IPS DF 19.7 (cell line): ENCODE measurements around the gene CLCNKA.

Experiments used
- DNase-seq: peaks from one replicate; pipeline ENCODE4 v3.0.0-alpha.2; 2013; ENCODE audit warnings: low read depth, low spot score

Gene CLCNKA

GRCh38 chr1:16063226-16063829, 41.5 kb downstream of the CLCNKA start:
- no peak for DNase-seq

GRCh38 chr1:16063921-16064320, 42.1 kb downstream of the CLCNKA start:
- no peak for DNase-seq

GRCh38 chr1:16064536-16065268, 42.9 kb downstream of the CLCNKA start:
- DNase-seq: no peak

GRCh38 chr1:16065269-16065576, 43.4 kb downstream of the CLCNKA start:
- no peak for DNase-seq

- DNase-seq: no peak
Observed at GRCh38 chr1:16066245-16066644, 44.4 kb downstream of the CLCNKA start.

- DNase-seq: no peak
Observed at GRCh38 chr1:16067127-16067768, 45.4 kb downstream of the CLCNKA start.

- DNase-seq: no peak
Observed at GRCh38 chr1:16067933-16068332, 46.1 kb downstream of the CLCNKA start.

- no peak for DNase-seq
Observed at GRCh38 chr1:16068356-16069270, 46.8 kb downstream of the CLCNKA start.

GRCh38 chr1:16070640-16071355, 49.0 kb downstream of the CLCNKA start:
- no peak for DNase-seq

GRCh38 chr1:16071614-16072013, 49.8 kb downstream of the CLCNKA start:
- no peak for DNase-seq

- DNase-seq: no peak
Observed at GRCh38 chr1:16072095-16072494, 50.3 kb downstream of the CLCNKA start.

GRCh38 chr1:16072616-16073484, 51.0 kb downstream of the CLCNKA start:
- DNase-seq: no peak

GRCh38 chr1:16073490-16074119, 51.8 kb downstream of the CLCNKA start, which contains the start of gene FAM131C:
Gene FAM131C, minus strand, starts transcription at chr1:16073651. Its CDS starts 209 bp downstream, at chr1:16073442.
- no peak for DNase-seq

GRCh38 chr1:16074217-16074616, 52.4 kb downstream of the CLCNKA start:
- no peak for DNase-seq

- DNase-seq: no peak
Observed at GRCh38 chr1:16075337-16076030, 53.6 kb downstream of the CLCNKA start.

GRCh38 chr1:16076031-16076864, 54.4 kb downstream of the CLCNKA start:
- no peak for DNase-seq

- DNase-seq: no peak
Observed at GRCh38 chr1:16076865-16077238, 55.0 kb downstream of the CLCNKA start.
